T-helper 17 cell (primary cell): Measurements from ENCODE around the gene FXYD2. TPM values are rescaled to one million over a fixed set of nuclear protein-coding genes. Genes with fewer than 3 reads are reported as not detected.

ENCODE experiments used
- ATAC-seq: fragments of 150-1000 bp; cut with Tn5 transposase; 2 replicates; pipeline ENCODE4 v1.10.0; 2021; ENCODE audit warnings: mild to moderate bottlenecking, moderate library complexity
- DNase-seq, 3 donors: peaks; one replicate each; pipeline versions ENCODE4 v3.0.0 to v3.0.0-alpha.2; 2020 to 2021
- H3K9me3 ChIP-seq: one replicate; pipeline ENCODE4 v1.7.0; 2013; ENCODE audit warnings: low read length, mild to moderate bottlenecking; ENCODE audit not compliant: control insufficient read depth, poor library complexity, severe bottlenecking
- H3K27ac Mint-ChIP-seq: one replicate; pipeline ENCODE4 v1.8.0; 2022; ENCODE audit warnings: mild to moderate bottlenecking, moderate library complexity, mixed read lengths
- H3K27me3 Mint-ChIP-seq: one replicate; pipeline ENCODE4 v1.8.0; 2022; ENCODE audit warnings: mixed read lengths
- H3K36me3 Mint-ChIP-seq: one replicate; pipeline ENCODE4 v1.8.0; 2022; ENCODE audit warnings: low read depth, mixed read lengths
- H3K4me1 Mint-ChIP-seq: one replicate; pipeline ENCODE4 v1.8.0; 2022; ENCODE audit warnings: mild to moderate bottlenecking, mixed read lengths
- H3K4me3 Mint-ChIP-seq: one replicate; pipeline ENCODE4 v1.8.0; 2022; ENCODE audit warnings: mild to moderate bottlenecking, moderate library complexity, mixed read lengths
- total RNA-seq, 4 donors: library from RNA in 2 of 4; stranded (reverse) in 2 of 4; gene quantifications; one replicate each; pipeline ENCODE4 v1.2.3 and lab custom pipeline; 2022 to 2026

The FXYD2 gene
- total RNA-seq, 2 donors from 2014 or later, result 1.3 TPM; not detected in 1

- Mint-ChIP-seq H3K4me3 (no peak overlapping the region), H3K27me3 (peaks cover 15% of the 10 kb centered on the region), H3K27ac (no peak overlapping the region)
These were observed 26.6 kb upstream of the FXYD2 start for GRCh38 chr11:117851106-117851505.

GRCh38 chr11:117849781-117850414 lies 25.4 kb upstream of the FXYD2 start:
- Mint-ChIP-seq H3K36me3 (peaks cover 4% of the 10 kb centered on the region), H3K27me3 (peaks cover 6% of the 10 kb centered on the region), H3K27ac (no peak overlapping the region), H3K4me1 (peaks cover 6% of the 10 kb centered on the region), H3K4me3 (no peak overlapping the region)
- DNase-seq (no peak), ATAC-seq (no peak)
- no peaks in the 10 kb centered on the region for H3K9me3 ChIP-seq

More at GRCh38 chr11:117851106-117851505, 26.6 kb upstream of the FXYD2 start:
- peaks cover 6% of the 10 kb centered on the region for H3K4me1 Mint-ChIP-seq
- peaks cover 4% of the 10 kb centered on the region for H3K36me3 Mint-ChIP-seq
- no peak for DNase-seq
- ATAC-seq, result no peak
- no peaks in the 10 kb centered on the region for H3K9me3 ChIP-seq

GRCh38 chr11:117843666-117844484 lies 19.3 kb upstream of the FXYD2 start:
- peaks cover 9% of the 10 kb centered on the region for H3K27me3 Mint-ChIP-seq
- H3K4me3 Mint-ChIP-seq, result no peak overlapping the region
- H3K4me1 Mint-ChIP-seq, result no peaks in the 10 kb centered on the region
- peak overlapping the region; percentile 14 for H3K27ac Mint-ChIP-seq
- no peaks in the 10 kb centered on the region for H3K36me3 Mint-ChIP-seq
- peak; percentile 66 to 76 (median 68) for DNase-seq
- peak; percentile 76 for ATAC-seq
- H3K9me3 ChIP-seq, result no peaks in the 10 kb centered on the region

- no peak overlapping the region for H3K27ac Mint-ChIP-seq
- peaks cover 19% of the 10 kb centered on the region for H3K27me3 Mint-ChIP-seq
- no peak for DNase-seq
- ATAC-seq, result no peak
- H3K4me1 Mint-ChIP-seq, result no peaks in the 10 kb centered on the region
- H3K4me3 Mint-ChIP-seq, result no peak overlapping the region
- no peaks in the 10 kb centered on the region for H3K36me3 Mint-ChIP-seq
- no peaks in the 10 kb centered on the region for H3K9me3 ChIP-seq
These were observed 17.8 kb upstream of the FXYD2 start for GRCh38 chr11:117842131-117842941.

DNA sequence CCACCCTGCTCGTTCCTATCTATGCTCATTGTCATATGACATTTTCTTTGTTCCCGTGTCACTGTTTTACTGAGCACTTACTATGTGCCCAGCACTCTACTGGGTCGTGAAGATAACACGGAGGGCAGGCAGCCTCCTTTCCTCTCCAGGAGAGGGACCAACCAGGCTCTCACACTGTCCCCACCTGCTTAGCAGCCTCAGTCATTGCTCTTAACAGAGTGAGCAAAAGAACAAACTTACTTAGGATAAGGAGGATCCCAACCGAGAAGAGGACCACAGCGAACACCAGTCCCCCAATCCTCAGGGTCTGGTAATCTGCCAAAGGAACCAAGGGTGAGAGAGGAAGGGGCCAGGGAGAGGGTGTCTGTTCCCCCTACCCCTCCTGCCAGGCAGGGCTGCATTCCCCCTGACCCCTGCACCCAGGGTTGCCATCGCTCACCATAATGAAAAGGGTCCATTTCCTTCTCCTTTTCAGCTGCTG lies 17.0 kb upstream of the FXYD2 start:
- Mint-ChIP-seq H3K36me3 (no peaks in the 10 kb centered on the region), H3K27me3 (peaks cover 27% of the 10 kb centered on the region), H3K27ac (peak overlapping the region; percentile 47), H3K4me3 (no peak overlapping the region), H3K4me1 (no peaks in the 10 kb centered on the region)
- ATAC-seq (no peak), DNase-seq (no peak)
- H3K9me3 ChIP-seq, result no peaks in the 10 kb centered on the region

GRCh38 chr11:117840881-117841550 lies 16.5 kb upstream of the FXYD2 start:
- Mint-ChIP-seq H3K4me3 (no peak overlapping the region), H3K27me3 (peaks cover 32% of the 10 kb centered on the region), H3K27ac (peak overlapping the region; percentile 47), H3K36me3 (no peaks in the 10 kb centered on the region), H3K4me1 (no peaks in the 10 kb centered on the region)
- no peaks in the 10 kb centered on the region for H3K9me3 ChIP-seq
- no peak for ATAC-seq
- DNase-seq, result peak in 1 of 3 donors; percentile 4

DNA sequence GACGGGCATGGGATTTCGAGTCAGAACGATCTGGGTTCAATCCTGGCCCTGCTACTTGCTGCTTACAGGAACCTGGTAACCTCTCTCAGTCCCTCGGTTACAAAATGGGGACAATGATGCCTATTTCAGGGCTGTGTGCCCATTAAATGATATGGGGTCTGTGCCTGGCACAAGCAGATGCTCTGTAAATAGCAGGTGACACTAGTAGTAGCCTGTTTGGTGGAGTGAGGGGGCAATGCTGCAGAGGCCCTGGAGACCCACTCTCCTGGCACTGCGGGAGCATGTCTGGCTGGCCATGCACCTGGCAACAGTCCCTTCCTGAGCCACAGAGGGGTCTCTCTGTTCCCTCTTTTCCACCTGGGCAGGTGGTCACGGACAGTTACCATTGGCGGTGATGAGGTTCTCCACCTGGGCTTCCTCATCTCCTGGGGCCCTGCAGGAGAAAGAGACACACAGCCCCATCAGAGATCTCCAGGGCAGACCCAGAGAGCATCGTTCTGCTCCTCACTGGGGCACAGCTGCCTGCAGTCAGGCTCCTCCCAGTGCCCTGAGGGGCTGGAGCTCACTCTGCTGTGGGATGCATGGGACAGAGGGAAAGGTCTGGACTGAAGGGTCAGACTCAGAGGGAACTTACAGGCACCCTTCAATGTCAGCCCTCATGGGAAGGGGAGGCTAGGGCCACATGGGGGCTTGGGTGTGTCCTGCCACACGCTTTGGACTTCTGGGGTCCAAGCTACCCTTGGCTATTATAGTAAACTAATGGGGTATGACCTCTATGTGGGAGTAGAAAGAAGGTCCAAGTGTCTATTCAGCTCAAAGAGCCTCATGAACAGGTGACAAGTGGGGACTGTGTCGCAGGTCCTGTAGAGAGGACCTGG lies 15.6 kb upstream of the FXYD2 start:
- no peaks in the 10 kb centered on the region for H3K4me1 Mint-ChIP-seq
- DNase-seq, result peak in 1 of 3 donors; percentile 3
- H3K27ac Mint-ChIP-seq, result no peak overlapping the region
- no peaks in the 10 kb centered on the region for H3K9me3 ChIP-seq
- no peaks in the 10 kb centered on the region for H3K36me3 Mint-ChIP-seq
- no peak overlapping the region for H3K4me3 Mint-ChIP-seq
- peaks cover 32% of the 10 kb centered on the region for H3K27me3 Mint-ChIP-seq
- ATAC-seq, result no peak

- Mint-ChIP-seq H3K4me1 (no peaks in the 10 kb centered on the region), H3K27me3 (peaks cover 32% of the 10 kb centered on the region), H3K36me3 (no peaks in the 10 kb centered on the region), H3K27ac (no peak overlapping the region), H3K4me3 (no peak overlapping the region)
- ATAC-seq (no peak), DNase-seq (no peak)
- H3K9me3 ChIP-seq, result no peaks in the 10 kb centered on the region
These were observed 14.9 kb upstream of the FXYD2 start for GRCh38 chr11:117839380-117839881.

DNA sequence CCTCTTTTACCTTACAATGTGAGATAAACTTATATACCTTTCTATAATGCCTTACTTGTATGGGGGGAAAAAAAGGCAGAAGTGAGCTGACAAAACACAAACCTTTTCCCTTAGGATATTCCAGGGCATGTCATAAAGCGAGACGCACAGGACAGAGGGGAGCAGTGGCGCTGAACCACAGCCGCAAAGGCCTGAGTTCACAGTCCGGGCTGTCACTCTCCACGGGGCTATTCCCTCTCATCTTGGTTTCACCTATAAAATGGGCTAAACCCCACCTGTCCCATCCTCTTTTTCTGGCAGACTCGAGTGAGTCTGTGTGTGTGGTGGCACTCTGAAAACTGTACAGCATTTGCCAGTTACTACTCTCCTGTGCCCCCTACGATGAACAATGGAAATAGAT lies 14.4 kb upstream of the FXYD2 start:
- H3K9me3 ChIP-seq, result no peaks in the 10 kb centered on the region
- Mint-ChIP-seq H3K36me3 (no peaks in the 10 kb centered on the region), H3K27me3 (peaks cover 35% of the 10 kb centered on the region), H3K4me1 (no peaks in the 10 kb centered on the region), H3K4me3 (no peak overlapping the region), H3K27ac (no peak overlapping the region)
- DNase-seq (no peak), ATAC-seq (no peak)

DNA sequence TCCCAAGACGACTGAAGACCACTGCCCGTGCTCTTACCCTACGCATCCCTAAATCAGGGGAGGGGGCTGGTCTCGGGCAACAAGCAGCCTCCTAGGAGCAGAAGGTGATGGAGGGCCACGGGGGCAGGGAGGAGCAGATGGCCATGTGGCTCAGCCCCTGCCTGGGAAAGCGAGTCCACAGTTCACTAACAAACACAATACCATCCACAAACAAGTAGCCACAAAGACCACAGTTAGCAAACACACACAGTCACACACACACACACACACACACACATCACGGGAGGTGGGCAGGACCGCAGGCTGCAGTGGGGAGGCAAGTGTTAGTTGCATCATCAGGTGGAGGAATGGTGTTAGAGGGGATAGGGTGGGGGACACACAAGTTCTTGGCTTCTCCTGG lies 13.2 kb upstream of the FXYD2 start:
- Mint-ChIP-seq H3K27ac (no peak overlapping the region), H3K4me1 (no peaks in the 10 kb centered on the region), H3K4me3 (no peak overlapping the region), H3K36me3 (no peaks in the 10 kb centered on the region), H3K27me3 (peaks cover 38% of the 10 kb centered on the region)
- DNase-seq (no peak), ATAC-seq (no peak)
- no peaks in the 10 kb centered on the region for H3K9me3 ChIP-seq

DNA sequence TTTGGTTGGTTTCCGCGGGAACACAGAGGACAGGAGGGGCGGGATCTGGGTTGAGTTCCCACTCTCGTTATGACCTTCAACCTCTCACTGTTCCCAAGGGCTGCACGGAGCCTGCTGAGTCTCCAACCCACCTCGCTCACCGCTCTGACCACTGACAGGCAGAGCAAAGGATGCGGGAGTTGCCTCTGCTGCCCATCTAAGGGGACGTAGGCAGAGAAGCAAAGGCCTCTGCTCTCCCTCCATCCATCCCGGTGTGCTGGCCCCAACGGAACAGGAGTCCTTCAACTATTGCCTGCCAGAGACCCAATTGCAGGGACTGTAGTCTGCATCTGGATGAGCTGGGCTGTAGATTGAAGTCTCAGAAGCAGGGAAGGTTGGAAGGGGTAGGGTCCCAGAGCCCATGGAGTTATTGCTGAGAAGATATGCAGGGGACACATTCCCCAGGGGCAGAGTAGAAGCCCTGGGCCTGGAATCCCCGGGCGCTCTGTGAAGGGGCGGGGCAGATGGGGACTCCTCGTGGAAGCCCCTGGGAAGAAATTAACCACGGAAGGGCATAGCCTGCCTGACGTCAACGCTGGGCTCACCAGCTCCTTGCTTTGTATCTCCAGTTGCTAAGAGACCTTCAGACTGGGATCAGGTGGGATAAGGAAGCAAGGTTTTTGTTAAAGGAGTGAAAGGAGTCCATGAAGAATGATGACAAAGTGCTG lies 12.7 kb upstream of the FXYD2 start:
- DNase-seq (no peak), ATAC-seq (no peak)
- no peak overlapping the region for H3K4me3 Mint-ChIP-seq
- H3K27me3 Mint-ChIP-seq, result peaks cover 42% of the 10 kb centered on the region
- no peaks in the 10 kb centered on the region for H3K9me3 ChIP-seq
- no peak overlapping the region for H3K27ac Mint-ChIP-seq
- H3K4me1 Mint-ChIP-seq, result peaks cover 2% of the 10 kb centered on the region
- no peaks in the 10 kb centered on the region for H3K36me3 Mint-ChIP-seq
